Natural killer cell treated with Interleukin-12 subunit alpha and Interleukin-12 subunit beta and Interleukin-15 and Interleukin-18, amount 100 ng/mL, for 72 hours (primary cell): ENCODE measurements around the gene LRMDA. TPM values are rescaled to one million over a fixed set of nuclear protein-coding genes. Genes with fewer than 3 reads are reported as not detected.
A peak's percentile ranks its signal among the peaks of the same experiment; 100 is the strongest.

ENCODE experiments used
- ATAC-seq, 2 donors: fragments of 150-1000 bp; cut with Tn5 transposase in 1 of 2; sonication (Bioruptor Pico), chemical (Tn5 transposase) in 1 of 2; 2 replicates each; pipeline ENCODE4 v1.10.0; 2021
- DNase-seq: peaks from one replicate; pipeline ENCODE4 v3.0.0; 2022; ENCODE audit warnings: low spot score
- H3K27ac Mint-ChIP-seq, 2 donors: 1 replicate in 1 of 2; 2 replicates in 1 of 2; pipeline ENCODE4 v1.8.0; 2022; ENCODE audit warnings: mixed read lengths in 2 of 2, mild to moderate bottlenecking in 1 of 2, moderate library complexity in 1 of 2
- H3K27me3 Mint-ChIP-seq, 2 donors: 1 replicate in 1 of 2; 2 replicates in 1 of 2; pipeline ENCODE4 v1.8.0; 2022; ENCODE audit warnings: mixed read lengths in 2 of 2
- H3K36me3 Mint-ChIP-seq: one replicate; pipeline ENCODE4 v1.8.0; 2022; ENCODE audit warnings: mixed read lengths
- H3K4me1 Mint-ChIP-seq, 2 donors: 1 replicate in 1 of 2; 2 replicates in 1 of 2; pipeline ENCODE4 v1.8.0; 2022; ENCODE audit warnings: low read depth in 2 of 2, mixed read lengths in 2 of 2, mild to moderate bottlenecking in 1 of 2
- H3K4me3 Mint-ChIP-seq: one replicate; pipeline ENCODE4 v1.8.0; 2022; ENCODE audit warnings: mixed read lengths
- H3K9me3 Mint-ChIP-seq: 2 replicates; pipeline ENCODE4 v1.8.0; 2022; ENCODE audit warnings: mixed read lengths
- total RNA-seq, 2 donors: library from RNA; stranded (reverse); gene quantifications; one replicate each; pipeline ENCODE4 v1.2.3, GENCODE V29; 2022

The LRMDA gene
- total RNA-seq, 2 donors from 2014 or later: 0.92 to 1.8 TPM

GRCh38 chr10:75681334-75681733 lies 249.9 kb downstream of the LRMDA start:
- Mint-ChIP-seq H3K4me1 (no peaks in the 10 kb centered on the region), H3K36me3 (no peaks in the 10 kb centered on the region), H3K9me3 (no peaks in the 10 kb centered on the region), H3K27me3 (peaks cover 0 to 2% of the 10 kb centered on the region in 2 donors), H3K4me3 (no peak overlapping the region), H3K27ac (no peak overlapping the region)
- ATAC-seq (no peak), DNase-seq (no peak)

- H3K4me1 Mint-ChIP-seq: no peaks in the 10 kb centered on the region
- ATAC-seq (no peak), DNase-seq (no peak)
- H3K9me3 Mint-ChIP-seq: no peaks in the 10 kb centered on the region
- H3K4me3 Mint-ChIP-seq: no peak overlapping the region
- H3K36me3 Mint-ChIP-seq: no peaks in the 10 kb centered on the region
- H3K27me3 Mint-ChIP-seq: no peaks in the 10 kb centered on the region
- no peak overlapping the region for H3K27ac Mint-ChIP-seq
Measured at GRCh38 chr10:75682649-75683557, 251.5 kb downstream of the LRMDA start.

GRCh38 chr10:75685187-75685586 lies 253.8 kb downstream of the LRMDA start:
- no peak overlapping the region for H3K27ac Mint-ChIP-seq
- no peaks in the 10 kb centered on the region for H3K27me3 Mint-ChIP-seq
- H3K36me3 Mint-ChIP-seq: no peaks in the 10 kb centered on the region
- H3K4me3 Mint-ChIP-seq: no peak overlapping the region
- H3K4me1 Mint-ChIP-seq: no peaks in the 10 kb centered on the region
- no peaks in the 10 kb centered on the region for H3K9me3 Mint-ChIP-seq
- no peak for DNase-seq
- no peak for ATAC-seq

GRCh38 chr10:75688506-75689300 lies 257.3 kb downstream of the LRMDA start:
- no peaks in the 10 kb centered on the region for H3K36me3 Mint-ChIP-seq
- peaks cover 5 to 6% of the 10 kb centered on the region in 2 donors for H3K27me3 Mint-ChIP-seq

GRCh38 chr10:75693489-75693888 lies 262.1 kb downstream of the LRMDA start:
- Mint-ChIP-seq H3K9me3 (no peaks in the 10 kb centered on the region), H3K27me3 (peaks cover 17 to 26% of the 10 kb centered on the region in 2 donors), H3K4me3 (no peak overlapping the region), H3K4me1 (no peaks in the 10 kb centered on the region), H3K36me3 (no peaks in the 10 kb centered on the region), H3K27ac (no peak overlapping the region)
- no peak for DNase-seq
- no peak for ATAC-seq

More at GRCh38 chr10:75688506-75689300, 257.3 kb downstream of the LRMDA start:
- DNase-seq (no peak), ATAC-seq (no peak)
- no peaks in the 10 kb centered on the region for H3K4me1 Mint-ChIP-seq
- no peak overlapping the region for H3K27ac Mint-ChIP-seq
- no peaks in the 10 kb centered on the region for H3K9me3 Mint-ChIP-seq
- H3K4me3 Mint-ChIP-seq: no peak overlapping the region

- Mint-ChIP-seq H3K4me1 (no peaks in the 10 kb centered on the region), H3K36me3 (no peaks in the 10 kb centered on the region), H3K4me3 (no peak overlapping the region), H3K27me3 (peaks cover 17 to 26% of the 10 kb centered on the region in 2 donors), H3K9me3 (no peaks in the 10 kb centered on the region), H3K27ac (no peak overlapping the region)
- ATAC-seq (no peak), DNase-seq (no peak)
Measured at GRCh38 chr10:75694269-75694668, 262.8 kb downstream of the LRMDA start.

- Mint-ChIP-seq H3K4me1 (no peaks in the 10 kb centered on the region), H3K27ac (no peak overlapping the region), H3K9me3 (no peaks in the 10 kb centered on the region), H3K4me3 (no peak overlapping the region), H3K27me3 (peaks cover 19 to 26% of the 10 kb centered on the region in 2 donors), H3K36me3 (no peaks in the 10 kb centered on the region)
- ATAC-seq (no peak), DNase-seq (no peak)
Measured at GRCh38 chr10:75694790-75695189, 263.4 kb downstream of the LRMDA start.

- no peak overlapping the region for H3K4me3 Mint-ChIP-seq
- ATAC-seq (no peak), DNase-seq (no peak)
- no peak overlapping the region for H3K27ac Mint-ChIP-seq
- no peaks in the 10 kb centered on the region for H3K9me3 Mint-ChIP-seq
- peaks cover 19 to 26% of the 10 kb centered on the region in 2 donors for H3K27me3 Mint-ChIP-seq
- H3K4me1 Mint-ChIP-seq: no peaks in the 10 kb centered on the region
- no peaks in the 10 kb centered on the region for H3K36me3 Mint-ChIP-seq
Measured at GRCh38 chr10:75695994-75696393, 264.6 kb downstream of the LRMDA start.

- no peak for ATAC-seq
- H3K27me3 Mint-ChIP-seq: peaks cover 19 to 26% of the 10 kb centered on the region in 2 donors
- H3K36me3 Mint-ChIP-seq: no peaks in the 10 kb centered on the region
- no peak overlapping the region for H3K27ac Mint-ChIP-seq
- no peaks in the 10 kb centered on the region for H3K9me3 Mint-ChIP-seq
- H3K4me3 Mint-ChIP-seq: no peak overlapping the region
- DNase-seq: no peak
- no peaks in the 10 kb centered on the region for H3K4me1 Mint-ChIP-seq
Measured at GRCh38 chr10:75696536-75696935, 265.1 kb downstream of the LRMDA start.

- H3K4me1 Mint-ChIP-seq: peaks cover 0 to 5% of the 10 kb centered on the region in 2 donors
- no peak for ATAC-seq
- H3K9me3 Mint-ChIP-seq: no peaks in the 10 kb centered on the region
- no peak overlapping the region for H3K27ac Mint-ChIP-seq
- H3K27me3 Mint-ChIP-seq: peaks cover 7 to 22% of the 10 kb centered on the region in 2 donors
- H3K36me3 Mint-ChIP-seq: no peaks in the 10 kb centered on the region
- no peak overlapping the region for H3K4me3 Mint-ChIP-seq
- DNase-seq: no peak
Measured at GRCh38 chr10:75703191-75703854, 271.9 kb downstream of the LRMDA start.

- no peaks in the 10 kb centered on the region for H3K36me3 Mint-ChIP-seq
- no peaks in the 10 kb centered on the region for H3K9me3 Mint-ChIP-seq
- H3K27me3 Mint-ChIP-seq: peaks cover 15 to 25% of the 10 kb centered on the region in 2 donors
- no peak overlapping the region for H3K27ac Mint-ChIP-seq
- DNase-seq: no peak
- no peak for ATAC-seq
- no peak overlapping the region for H3K4me3 Mint-ChIP-seq
- peaks cover 0 to 5% of the 10 kb centered on the region in 2 donors for H3K4me1 Mint-ChIP-seq
Measured at GRCh38 chr10:75705426-75705825, 274.0 kb downstream of the LRMDA start.

- Mint-ChIP-seq H3K4me1 (peaks cover 0 to 9% of the 10 kb centered on the region in 2 donors), H3K27me3 (peaks cover 14 to 24% of the 10 kb centered on the region in 2 donors), H3K27ac (no peak overlapping the region), H3K4me3 (no peak overlapping the region), H3K9me3 (no peaks in the 10 kb centered on the region), H3K36me3 (no peaks in the 10 kb centered on the region)
- no peak for DNase-seq
- peak in 1 of 2 donors; percentile 50 for ATAC-seq
Measured at GRCh38 chr10:75707080-75707840, 275.8 kb downstream of the LRMDA start.

- H3K27me3 Mint-ChIP-seq: peaks cover 21 to 26% of the 10 kb centered on the region in 2 donors
- H3K9me3 Mint-ChIP-seq: no peaks in the 10 kb centered on the region
- H3K4me3 Mint-ChIP-seq: no peak overlapping the region
- DNase-seq (no peak), ATAC-seq (peak in 1 of 2 donors; percentile 32)
- H3K36me3 Mint-ChIP-seq: no peaks in the 10 kb centered on the region
- peaks cover 0 to 9% of the 10 kb centered on the region in 2 donors for H3K4me1 Mint-ChIP-seq
- no peak overlapping the region for H3K27ac Mint-ChIP-seq
Measured at GRCh38 chr10:75708060-75708459, 276.6 kb downstream of the LRMDA start.
